ENCODE measurements around the gene TPST1. TPM values are rescaled to one million over a fixed set of nuclear protein-coding genes. Genes with fewer than 3 reads are reported as not detected.

The TPST1 gene
- total RNA-seq, 2 donors from 2014 or later: 9.0 to 9.3 TPM

GRCh38 chr7:66269978-66270377 is 64.8 kb downstream of the TPST1 start:
- Histone ChIP-seq H3K27ac (no peak overlapping the region), H3K4me1 (no peaks in the 10 kb centered on the region), H3K27me3 (no peaks in the 10 kb centered on the region), H3K9me3 (peaks cover 7 to 14% of the 10 kb centered on the region in 2 donors), H3K36me3 (no peaks in the 10 kb centered on the region), H3K4me3 (no peak overlapping the region)
- TF ChIP-seq CTCF (IDR thresholded peaks at IDR 0.05): no peak
- no peak for DNase-seq (ENCODE audit: low spot score)

DNA sequence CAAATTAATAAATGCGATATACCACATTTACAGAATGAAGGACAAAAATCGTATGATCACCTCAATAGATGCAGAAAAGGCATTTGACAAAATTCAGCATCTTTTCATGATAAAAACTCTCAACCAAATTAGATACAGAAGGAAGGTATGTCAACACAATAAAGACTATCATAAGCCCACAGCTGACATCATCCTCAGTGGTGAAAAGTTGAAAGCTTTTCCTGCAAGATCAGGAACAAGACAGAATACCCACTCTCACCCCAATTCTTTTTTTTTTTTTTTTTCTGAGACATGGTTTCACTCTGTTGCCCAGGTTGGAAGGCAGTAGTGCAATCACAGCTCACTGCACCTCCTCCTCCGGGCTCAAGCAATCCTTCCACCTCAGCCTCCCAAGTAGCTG is 67.2 kb downstream of the TPST1 start:
- no peak for TF ChIP-seq CTCF (IDR thresholded peaks at IDR 0.05)
- Histone ChIP-seq H3K4me3 (no peak overlapping the region), H3K27me3 (no peaks in the 10 kb centered on the region), H3K9me3 (no peaks in the 10 kb centered on the region), H3K4me1 (no peaks in the 10 kb centered on the region), H3K27ac (no peak overlapping the region), H3K36me3 (no peaks in the 10 kb centered on the region)
- no peak for DNase-seq (ENCODE audit: low spot score)

GRCh38 chr7:66276363-66276762 is 71.2 kb downstream of the TPST1 start:
- no peaks in the 10 kb centered on the region for H3K27me3 ChIP-seq
- H3K9me3 ChIP-seq: no peaks in the 10 kb centered on the region
- H3K4me3 ChIP-seq: no peak overlapping the region
- peaks cover 0 to 3% of the 10 kb centered on the region in 2 donors for H3K4me1 ChIP-seq
- no peak for TF ChIP-seq CTCF (IDR thresholded peaks at IDR 0.05)
- no peak overlapping the region for H3K27ac ChIP-seq
- DNase-seq (ENCODE audit: low spot score): no peak
- H3K36me3 ChIP-seq: no peaks in the 10 kb centered on the region

DNA sequence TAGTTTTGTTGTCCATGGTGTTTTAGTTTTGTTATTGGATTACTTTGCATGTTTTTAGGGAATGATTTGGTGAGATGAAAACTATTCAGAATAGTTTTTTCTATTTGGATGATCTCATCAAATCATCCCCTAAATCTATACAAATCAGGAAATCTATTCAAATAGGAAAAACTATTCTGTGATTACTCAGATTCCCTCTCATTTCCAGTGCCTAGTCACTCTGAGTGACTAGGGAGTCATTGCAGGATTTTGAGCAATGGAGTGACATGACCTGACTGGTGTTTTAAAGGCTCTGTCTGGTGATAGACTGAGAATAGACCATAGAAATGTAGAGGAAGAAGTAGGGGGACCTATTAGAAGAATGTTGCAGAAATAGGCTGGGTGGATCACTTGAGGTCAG is 72.4 kb downstream of the TPST1 start:
- no peak overlapping the region for H3K4me3 ChIP-seq
- no peaks in the 10 kb centered on the region for H3K27me3 ChIP-seq
- no peaks in the 10 kb centered on the region for H3K9me3 ChIP-seq
- H3K27ac ChIP-seq: no peak overlapping the region
- no peak for TF ChIP-seq CTCF (IDR thresholded peaks at IDR 0.05)
- no peak for DNase-seq (ENCODE audit: low spot score)
- peaks cover 0 to 14% of the 10 kb centered on the region in 2 donors for H3K4me1 ChIP-seq
- H3K36me3 ChIP-seq: no peaks in the 10 kb centered on the region

DNA sequence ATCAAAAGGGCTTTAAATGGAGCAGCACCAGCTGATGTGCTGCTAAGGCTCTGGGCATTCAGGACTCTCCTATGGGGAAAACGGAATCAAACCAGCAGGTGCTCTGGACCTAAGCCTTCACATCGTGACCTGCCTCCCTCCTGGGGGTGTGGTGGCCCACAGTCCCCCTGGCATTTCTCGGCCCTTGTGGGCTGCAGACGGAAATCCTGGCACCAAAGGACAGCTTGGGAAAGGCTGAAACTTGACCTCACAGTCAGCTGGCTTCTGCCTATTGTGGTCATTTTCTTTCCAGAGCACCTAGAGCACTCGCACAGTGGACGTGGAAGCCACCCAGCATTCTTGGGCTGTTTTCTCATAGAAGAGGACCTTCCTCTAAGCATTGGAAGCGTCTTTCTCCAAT is 74.8 kb downstream of the TPST1 start:
- DNase-seq (ENCODE audit: low spot score): no peak
- H3K27me3 ChIP-seq: no peaks in the 10 kb centered on the region
- H3K4me1 ChIP-seq: peaks cover 0 to 22% of the 10 kb centered on the region in 2 donors
- no peaks in the 10 kb centered on the region for H3K36me3 ChIP-seq
- no peak overlapping the region for H3K4me3 ChIP-seq
- TF ChIP-seq CTCF (IDR thresholded peaks at IDR 0.05): no peak
- no peaks in the 10 kb centered on the region for H3K9me3 ChIP-seq
- no peak overlapping the region for H3K27ac ChIP-seq
